GM12878 (cell line): ENCODE results near the gene SCAI. TPM values are rescaled to one million over a fixed set of nuclear protein-coding genes. Genes with fewer than 3 reads are reported as not detected.

Experiments used
- BHLHE40 ChIP-seq, 2 experiments: fragments of 450-650 bp in 1 of 2; IDR thresholded peaks; 2 replicates each; pipeline ENCODE4 v1.6.1; 2011 to 2017; ENCODE audit warnings: low read depth in 2 of 2, borderline replicate concordance in 1 of 2, improper control_type of control experiment in 1 of 2, low read length in 1 of 2, mild to moderate bottlenecking in 1 of 2
- BMI1 ChIP-seq: fragments of 450-650 bp; IDR thresholded peaks from 2 replicates; pipeline ENCODE4 v1.6.1; 2016; ENCODE audit warnings: mild to moderate bottlenecking, moderate library complexity, borderline replicate concordance
- EGR1 ChIP-seq, 2 experiments: IDR thresholded peaks; 1 replicate in 1 of 2; 2 replicates in 1 of 2; pipeline ENCODE4 v1.6.1; 2011 to 2012; ENCODE audit warnings: low read depth in 2 of 2, low read length in 2 of 2, borderline replicate concordance in 1 of 2, mild to moderate bottlenecking in 1 of 2, moderate library complexity in 1 of 2
- EP300 ChIP-seq, 2 experiments: fragments of 150-350 bp in 1 of 2; IDR thresholded peaks; 2 replicates each; pipeline ENCODE4 v1.6.1; 2011 to 2012; ENCODE audit warnings: low read depth in 2 of 2, low read length in 2 of 2, borderline replicate concordance in 1 of 2, improper control_type of control experiment in 1 of 2, inconsistent platforms in 1 of 2; ENCODE audit not compliant: control insufficient read depth in 1 of 2
- ETV6 ChIP-seq, 2 experiments: fragments of 450-650 bp in 1 of 2; IDR thresholded peaks in 1 of 2; conservative IDR thresholded peaks in 1 of 2; 2 replicates each; pipeline ENCODE4 v1.6.1; 2014; ENCODE audit warnings: antibody characterized with exemption in 1 of 2, borderline replicate concordance in 1 of 2, low read depth in 1 of 2, mild to moderate bottlenecking in 1 of 2, moderate library complexity in 1 of 2
- GABPA ChIP-seq: IDR thresholded peaks from 2 replicates; pipeline ENCODE4 v1.6.1; 2014; ENCODE audit warnings: antibody characterized with exemption, low read depth, mild to moderate bottlenecking, inconsistent platforms
- IKZF2 ChIP-seq, 2 experiments: fragments of 450-650 bp; IDR thresholded peaks; 2 replicates each; pipeline ENCODE4 v1.6.1; 2017; ENCODE audit warnings: mild to moderate bottlenecking in 2 of 2, moderate library complexity in 2 of 2
- NFYA ChIP-seq: IDR thresholded peaks from 2 replicates; pipeline ENCODE4 v1.6.1; 2011; ENCODE audit warnings: low read depth, mild to moderate bottlenecking, low read length, improper control_type of control experiment, borderline replicate concordance
- POLR2AphosphoS2 ChIP-seq: IDR thresholded peaks from 2 replicates; pipeline ENCODE4 v1.6.1; 2011; ENCODE audit warnings: low read depth, mild to moderate bottlenecking, low read length, improper control_type of control experiment, moderate library complexity
- RFX5 ChIP-seq: IDR thresholded peaks from 2 replicates; pipeline ENCODE4 v1.6.1; 2011; ENCODE audit warnings: low read depth, low read length, improper control_type of control experiment
- SMC3 ChIP-seq: IDR thresholded peaks from 2 replicates; pipeline ENCODE4 v1.6.1; 2011; ENCODE audit warnings: low read length, improper control_type of control experiment, borderline replicate concordance
- SPI1 ChIP-seq: IDR thresholded peaks from 2 replicates; pipeline ENCODE4 v1.6.1; 2011; ENCODE audit warnings: low read depth, mild to moderate bottlenecking, low read length, moderate library complexity, borderline replicate concordance; ENCODE audit not compliant: insufficient read depth
- SUPT20H ChIP-seq: IDR thresholded peaks from 2 replicates; pipeline ENCODE4 v1.6.1; 2011; ENCODE audit warnings: low read depth, mild to moderate bottlenecking, low read length, moderate library complexity, borderline replicate concordance; ENCODE audit not compliant: control insufficient read depth
- ZNF207 ChIP-seq: fragments of 450-650 bp; IDR thresholded peaks from 2 replicates; pipeline ENCODE4 v1.6.1; 2014; ENCODE audit warnings: antibody characterized with exemption, mild to moderate bottlenecking, borderline replicate concordance
- ZNF217 ChIP-seq: fragments of 450-650 bp; IDR thresholded peaks from 2 replicates; pipeline ENCODE4 v1.6.1; 2017; ENCODE audit warnings: antibody characterized with exemption, mild to moderate bottlenecking
- polyA plus RNA-seq, 11 experiments: library from polyadenylated mRNA; depleted of rRNA in 4 of 11; unstranded in 6 of 11; stranded (reverse) in 5 of 11; fragments of >200 nt; fragmentation: Nextera tagmentation in 4 of 11; fragmentation: Illumina TruSeq in 1 of 11; extraction: Ambion mirVana in 4 of 11; extraction: Trizol in 1 of 11; gene quantifications; 1 replicate in 1 of 11; 2 replicates in 10 of 11; pipeline versions ENCODE4 v1.2.1 to v1.2.3, GENCODE V29; 2011 to 2016; ENCODE audit warnings: inconsistent platforms in 2 of 11, missing spikeins in 2 of 11, low read depth in 1 of 11
- total RNA-seq, 4 experiments: library from RNA; depleted of rRNA in 3 of 4; stranded (reverse); fragments of >200 nt in 3 of 4; fragmentation: Illumina TruSeq in 1 of 4; extraction: Trizol in 1 of 4; gene quantifications; 2 replicates each; pipeline versions ENCODE4 v1.2.1 to v1.2.3, GENCODE V29; 2013 to 2021
- TF ChIP-seq, protein P1 (sequence below): IDR thresholded peaks from 2 replicates; pipeline ENCODE4 v1.6.1; 2012; ENCODE audit warnings: mild to moderate bottlenecking, low read depth, low read length
- TF ChIP-seq, protein P2 (sequence below): fragments of 450-650 bp; conservative IDR thresholded peaks from 2 replicates; pipeline ENCODE4 v1.6.1; 2017; ENCODE audit warnings: mild to moderate bottlenecking, moderate library complexity
- TF ChIP-seq, protein P3 (sequence below): fragments of 450-650 bp; IDR thresholded peaks from 2 replicates; pipeline ENCODE4 v1.6.1; 2017; ENCODE audit warnings: borderline replicate concordance
- TF ChIP-seq, protein P4 (sequence below): fragments of 450-650 bp; IDR thresholded peaks from 2 replicates; pipeline ENCODE4 v1.6.1; 2017; ENCODE audit warnings: low read depth, mild to moderate bottlenecking, moderate library complexity

The SCAI gene
- total and polyA plus RNA-seq, 10 of the 15 experiments (the other 5 are each of a cell fraction or from before 2014, with no cell fraction given), result 0.52 to 8.8 (median 5.1) TPM

DNA sequence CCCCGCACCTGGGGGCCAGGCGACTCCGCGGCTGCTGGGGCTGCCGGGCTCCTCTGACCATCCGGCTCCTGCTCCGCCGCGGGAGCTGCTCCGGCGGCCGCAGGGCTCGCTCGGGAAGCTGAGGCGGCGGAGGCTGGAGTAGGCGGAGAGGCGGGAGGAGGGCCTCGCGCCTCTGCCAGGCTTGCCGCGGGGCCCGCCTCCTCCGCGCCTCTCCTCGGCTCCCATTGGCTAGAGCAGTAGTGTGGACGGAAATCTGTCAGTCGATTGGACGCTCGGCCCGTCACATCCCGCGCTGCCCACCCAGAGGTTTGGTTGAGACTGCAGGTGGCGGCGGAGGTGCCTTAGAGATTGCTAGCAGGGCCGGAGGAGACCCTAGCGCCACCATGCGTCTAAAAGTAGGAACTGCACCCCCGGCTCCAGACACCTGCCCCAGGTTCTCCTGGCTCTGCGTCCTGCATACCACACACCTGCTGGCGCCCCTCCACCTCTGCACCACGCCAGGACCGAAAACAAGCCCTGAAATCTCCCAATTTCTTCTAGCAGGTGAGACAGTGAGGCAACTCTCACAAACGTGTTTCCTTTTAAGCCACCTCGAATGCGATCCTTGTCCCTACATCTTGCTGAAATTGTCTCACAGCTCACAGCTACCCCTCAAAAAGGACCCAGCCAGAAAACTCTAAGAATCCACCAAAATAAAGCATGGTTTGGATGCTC is at the start of gene SCAI (continued):
- TF ChIP-seq, protein P1, sequence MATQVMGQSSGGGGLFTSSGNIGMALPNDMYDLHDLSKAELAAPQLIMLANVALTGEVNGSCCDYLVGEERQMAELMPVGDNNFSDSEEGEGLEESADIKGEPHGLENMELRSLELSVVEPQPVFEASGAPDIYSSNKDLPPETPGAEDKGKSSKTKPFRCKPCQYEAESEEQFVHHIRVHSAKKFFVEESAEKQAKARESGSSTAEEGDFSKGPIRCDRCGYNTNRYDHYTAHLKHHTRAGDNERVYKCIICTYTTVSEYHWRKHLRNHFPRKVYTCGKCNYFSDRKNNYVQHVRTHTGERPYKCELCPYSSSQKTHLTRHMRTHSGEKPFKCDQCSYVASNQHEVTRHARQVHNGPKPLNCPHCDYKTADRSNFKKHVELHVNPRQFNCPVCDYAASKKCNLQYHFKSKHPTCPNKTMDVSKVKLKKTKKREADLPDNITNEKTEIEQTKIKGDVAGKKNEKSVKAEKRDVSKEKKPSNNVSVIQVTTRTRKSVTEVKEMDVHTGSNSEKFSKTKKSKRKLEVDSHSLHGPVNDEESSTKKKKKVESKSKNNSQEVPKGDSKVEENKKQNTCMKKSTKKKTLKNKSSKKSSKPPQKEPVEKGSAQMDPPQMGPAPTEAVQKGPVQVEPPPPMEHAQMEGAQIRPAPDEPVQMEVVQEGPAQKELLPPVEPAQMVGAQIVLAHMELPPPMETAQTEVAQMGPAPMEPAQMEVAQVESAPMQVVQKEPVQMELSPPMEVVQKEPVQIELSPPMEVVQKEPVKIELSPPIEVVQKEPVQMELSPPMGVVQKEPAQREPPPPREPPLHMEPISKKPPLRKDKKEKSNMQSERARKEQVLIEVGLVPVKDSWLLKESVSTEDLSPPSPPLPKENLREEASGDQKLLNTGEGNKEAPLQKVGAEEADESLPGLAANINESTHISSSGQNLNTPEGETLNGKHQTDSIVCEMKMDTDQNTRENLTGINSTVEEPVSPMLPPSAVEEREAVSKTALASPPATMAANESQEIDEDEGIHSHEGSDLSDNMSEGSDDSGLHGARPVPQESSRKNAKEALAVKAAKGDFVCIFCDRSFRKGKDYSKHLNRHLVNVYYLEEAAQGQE, result no peak
- peak; percentile 83; the same call in 1 of the 2 replicates for TF ChIP-seq ZNF207
- TF ChIP-seq, protein P2, sequence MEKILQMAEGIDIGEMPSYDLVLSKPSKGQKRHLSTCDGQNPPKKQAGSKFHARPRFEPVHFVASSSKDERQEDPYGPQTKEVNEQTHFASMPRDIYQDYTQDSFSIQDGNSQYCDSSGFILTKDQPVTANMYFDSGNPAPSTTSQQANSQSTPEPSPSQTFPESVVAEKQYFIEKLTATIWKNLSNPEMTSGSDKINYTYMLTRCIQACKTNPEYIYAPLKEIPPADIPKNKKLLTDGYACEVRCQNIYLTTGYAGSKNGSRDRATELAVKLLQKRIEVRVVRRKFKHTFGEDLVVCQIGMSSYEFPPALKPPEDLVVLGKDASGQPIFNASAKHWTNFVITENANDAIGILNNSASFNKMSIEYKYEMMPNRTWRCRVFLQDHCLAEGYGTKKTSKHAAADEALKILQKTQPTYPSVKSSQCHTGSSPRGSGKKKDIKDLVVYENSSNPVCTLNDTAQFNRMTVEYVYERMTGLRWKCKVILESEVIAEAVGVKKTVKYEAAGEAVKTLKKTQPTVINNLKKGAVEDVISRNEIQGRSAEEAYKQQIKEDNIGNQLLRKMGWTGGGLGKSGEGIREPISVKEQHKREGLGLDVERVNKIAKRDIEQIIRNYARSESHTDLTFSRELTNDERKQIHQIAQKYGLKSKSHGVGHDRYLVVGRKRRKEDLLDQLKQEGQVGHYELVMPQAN, result no peak
- peak; percentile 79 for TF ChIP-seq SMC3
- TF ChIP-seq ETV6 (conservative IDR thresholded peaks at IDR 0.05 in 1 of 2, IDR thresholded peaks at IDR 0.05 in 1 of 2; ENCODE audit: borderline replicate concordance in 1 of 2, low read depth in 1 of 2), result no peak
- no peak for TF ChIP-seq BMI1
- TF ChIP-seq, protein P3, sequence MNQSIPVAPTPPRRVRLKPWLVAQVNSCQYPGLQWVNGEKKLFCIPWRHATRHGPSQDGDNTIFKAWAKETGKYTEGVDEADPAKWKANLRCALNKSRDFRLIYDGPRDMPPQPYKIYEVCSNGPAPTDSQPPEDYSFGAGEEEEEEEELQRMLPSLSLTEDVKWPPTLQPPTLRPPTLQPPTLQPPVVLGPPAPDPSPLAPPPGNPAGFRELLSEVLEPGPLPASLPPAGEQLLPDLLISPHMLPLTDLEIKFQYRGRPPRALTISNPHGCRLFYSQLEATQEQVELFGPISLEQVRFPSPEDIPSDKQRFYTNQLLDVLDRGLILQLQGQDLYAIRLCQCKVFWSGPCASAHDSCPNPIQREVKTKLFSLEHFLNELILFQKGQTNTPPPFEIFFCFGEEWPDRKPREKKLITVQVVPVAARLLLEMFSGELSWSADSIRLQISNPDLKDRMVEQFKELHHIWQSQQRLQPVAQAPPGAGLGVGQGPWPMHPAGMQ, result no peak
- TF ChIP-seq ZNF217, result no peak
- TF ChIP-seq NFYA, result peak; percentile 48; the same call in 1 of the 2 replicates
- TF ChIP-seq SUPT20H, result no peak
- TF ChIP-seq POLR2AphosphoS2, result 0 out of 2 replicates have a peak, but pooled peaks have one; percentile 40
- no peak for TF ChIP-seq GABPA
- TF ChIP-seq BHLHE40 (IDR thresholded peaks at IDR 0.05; ENCODE audit: borderline replicate concordance in 1 of 2, low read depth in 2 of 2, low read length in 1 of 2), result peak; percentile 41 to 60; a peak in 3 of 4 replicates
- no peak; a peak in 1 of 4 replicates for TF ChIP-seq EP300 (IDR thresholded peaks at IDR 0.05; ENCODE audit: borderline replicate concordance in 1 of 2, control insufficient read depth in 1 of 2, low read depth in 2 of 2, low read length in 2 of 2)
- TF ChIP-seq, protein P4, sequence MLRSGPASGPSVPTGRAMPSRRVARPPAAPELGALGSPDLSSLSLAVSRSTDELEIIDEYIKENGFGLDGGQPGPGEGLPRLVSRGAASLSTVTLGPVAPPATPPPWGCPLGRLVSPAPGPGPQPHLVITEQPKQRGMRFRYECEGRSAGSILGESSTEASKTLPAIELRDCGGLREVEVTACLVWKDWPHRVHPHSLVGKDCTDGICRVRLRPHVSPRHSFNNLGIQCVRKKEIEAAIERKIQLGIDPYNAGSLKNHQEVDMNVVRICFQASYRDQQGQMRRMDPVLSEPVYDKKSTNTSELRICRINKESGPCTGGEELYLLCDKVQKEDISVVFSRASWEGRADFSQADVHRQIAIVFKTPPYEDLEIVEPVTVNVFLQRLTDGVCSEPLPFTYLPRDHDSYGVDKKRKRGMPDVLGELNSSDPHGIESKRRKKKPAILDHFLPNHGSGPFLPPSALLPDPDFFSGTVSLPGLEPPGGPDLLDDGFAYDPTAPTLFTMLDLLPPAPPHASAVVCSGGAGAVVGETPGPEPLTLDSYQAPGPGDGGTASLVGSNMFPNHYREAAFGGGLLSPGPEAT, result no peak
- TF ChIP-seq RFX5, result peak; percentile 32; the same call in 1 of the 2 replicates
- TF ChIP-seq IKZF2 (IDR thresholded peaks at IDR 0.05), result 0 out of 4 replicates have a peak, but pooled peaks of 1 of the 2 experiments have one; percentile 19
- peak in 1 of 2 experiments; percentile 46; a peak in 1 of 3 replicates for TF ChIP-seq EGR1 (IDR thresholded peaks at IDR 0.05; ENCODE audit: borderline replicate concordance in 1 of 2, low read depth in 2 of 2, low read length in 2 of 2)
- TF ChIP-seq SPI1, result no peak
